Measurements from ENCODE around the gene BRDT.
"Not testable (repeated sequence)": the region's sequence is repeated elsewhere in the genome, so short reads cannot be mapped to it uniquely, and the experiment has no call there.

The BRDT gene

DNA sequence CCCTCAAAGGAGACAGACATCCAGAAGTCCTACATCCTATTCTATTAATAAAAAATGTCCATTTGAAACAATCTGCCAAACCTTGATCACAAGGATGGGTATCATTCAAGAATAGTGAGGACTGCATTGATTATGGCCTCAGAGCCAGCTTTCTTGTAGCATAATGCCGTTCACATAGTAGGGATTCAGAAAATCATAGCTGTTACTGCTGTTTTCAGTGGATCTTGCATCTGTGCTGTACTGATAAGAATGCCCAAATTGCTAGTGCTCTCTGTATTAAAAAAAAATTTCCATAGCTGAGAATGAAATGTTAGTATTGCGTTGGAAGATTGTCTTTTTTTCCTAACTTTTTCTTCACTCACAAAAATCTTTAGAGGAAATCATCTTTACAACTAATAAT, 19.1 kb downstream of the BRDT start:
- in situ Hi-C loops (cut with MboI; ENCODE audit: low pct_unique_long_range_greater_than_20kb, low sequenced_read_pairs), result no loop called here
- no peak for DNase-seq

DNA sequence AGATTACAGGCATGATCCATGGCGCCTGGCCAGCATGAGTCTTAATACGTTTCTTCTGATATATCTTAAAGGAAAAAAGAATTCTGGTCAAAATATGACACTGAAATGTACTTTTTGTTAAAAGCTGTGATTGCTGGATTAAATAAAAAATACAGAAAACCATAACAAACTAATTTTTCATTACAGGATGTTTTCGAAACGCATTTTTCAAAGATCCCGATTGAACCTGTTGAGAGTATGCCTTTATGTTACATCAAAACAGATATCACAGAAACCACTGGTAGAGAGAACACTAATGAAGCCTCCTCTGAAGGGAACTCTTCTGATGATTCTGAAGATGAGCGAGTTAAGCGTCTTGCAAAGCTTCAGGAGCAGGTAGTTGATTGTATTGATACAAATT, 30.2 kb downstream of the BRDT start:
- in situ Hi-C loops (cut with MboI; ENCODE audit: low pct_unique_long_range_greater_than_20kb, low sequenced_read_pairs), result loop anchor here (25.0 kb wide), 1 partner anchor 633 kb away; no protein-coding TSS in a partner anchor

DNA sequence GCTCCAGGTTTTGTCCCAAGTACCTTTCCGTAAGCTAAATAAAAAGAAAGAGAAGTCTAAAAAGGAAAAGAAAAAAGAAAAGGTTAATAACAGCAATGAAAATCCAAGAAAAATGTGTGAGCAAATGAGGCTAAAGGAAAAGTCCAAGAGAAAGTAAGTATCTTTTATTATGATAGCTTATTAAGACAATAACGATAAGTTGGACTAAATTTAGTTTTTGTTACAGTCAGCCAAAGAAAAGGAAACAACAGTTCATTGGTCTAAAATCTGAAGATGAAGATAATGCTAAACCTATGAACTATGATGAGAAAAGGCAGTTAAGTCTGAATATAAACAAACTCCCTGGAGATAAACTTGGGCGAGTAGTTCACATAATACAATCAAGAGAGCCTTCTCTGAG, 31.5 kb downstream of the BRDT start:
- DNase-seq, result no peak
- in situ Hi-C loops (cut with MboI; ENCODE audit: low pct_unique_long_range_greater_than_20kb, low sequenced_read_pairs), result loop anchor here (25.0 kb wide), 1 partner anchor 632 kb away; no protein-coding TSS in a partner anchor

More for the DNA sequence above, 30.2 kb downstream of the BRDT start:
- DNase-seq, result no peak

DNA sequence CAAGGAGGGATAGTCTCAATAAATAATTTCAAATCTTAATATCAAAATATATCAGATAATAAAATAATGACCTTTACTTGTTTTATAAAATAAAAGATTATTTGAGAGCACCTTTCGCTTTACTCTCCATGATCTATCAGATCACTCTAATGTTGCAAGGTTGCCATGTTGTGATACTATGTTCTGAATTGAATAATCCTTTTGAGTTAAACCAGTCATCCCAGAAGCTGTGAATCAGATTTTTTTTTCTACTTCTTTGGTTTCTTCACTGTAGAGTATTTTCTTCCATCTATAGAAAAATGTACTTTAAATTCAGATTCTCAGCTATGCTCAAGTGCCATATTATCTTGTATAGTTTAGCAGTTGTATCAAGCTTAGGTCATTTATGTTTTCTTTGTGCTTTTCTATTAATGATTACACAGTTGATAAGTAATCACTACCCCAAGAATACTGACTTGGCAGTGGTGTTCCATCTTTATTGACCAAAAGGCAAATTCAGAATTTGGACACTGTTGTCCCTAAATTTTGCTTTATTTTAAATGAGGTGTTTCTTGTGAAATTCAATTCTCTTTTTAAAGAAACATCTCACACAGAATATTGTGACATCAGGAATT, 32.9 kb downstream of the BRDT start:
- DNase-seq, result no peak
- in situ Hi-C loops (cut with MboI; ENCODE audit: low pct_unique_long_range_greater_than_20kb, low sequenced_read_pairs), result loop anchor here (25.0 kb wide), 1 partner anchor 630 kb away; no protein-coding TSS in a partner anchor

DNA sequence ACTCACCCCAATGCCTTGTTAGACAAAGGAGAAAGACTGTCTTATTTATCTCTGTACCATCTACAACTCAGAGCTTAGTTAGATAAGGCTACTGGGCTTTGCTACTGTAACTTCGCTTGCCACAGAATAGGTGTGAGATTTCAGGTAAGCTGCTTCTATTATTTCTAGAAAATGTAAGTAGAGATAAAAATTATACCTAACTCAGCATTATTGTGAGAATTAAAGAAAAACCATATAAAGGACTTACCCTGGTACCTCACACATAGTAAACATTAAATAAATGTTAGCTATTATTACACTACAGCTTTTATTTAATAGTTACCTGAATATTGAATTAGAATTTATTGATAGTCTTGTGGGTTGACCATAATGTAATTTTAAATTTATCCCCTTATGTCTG, 44.1 kb downstream of the BRDT start:
- in situ Hi-C loops (cut with MboI; ENCODE audit: low pct_unique_long_range_greater_than_20kb, low sequenced_read_pairs), result loop anchor here (25.0 kb wide), 1 partner anchor 619 kb away; no protein-coding TSS in a partner anchor
- no peak for DNase-seq

DNA sequence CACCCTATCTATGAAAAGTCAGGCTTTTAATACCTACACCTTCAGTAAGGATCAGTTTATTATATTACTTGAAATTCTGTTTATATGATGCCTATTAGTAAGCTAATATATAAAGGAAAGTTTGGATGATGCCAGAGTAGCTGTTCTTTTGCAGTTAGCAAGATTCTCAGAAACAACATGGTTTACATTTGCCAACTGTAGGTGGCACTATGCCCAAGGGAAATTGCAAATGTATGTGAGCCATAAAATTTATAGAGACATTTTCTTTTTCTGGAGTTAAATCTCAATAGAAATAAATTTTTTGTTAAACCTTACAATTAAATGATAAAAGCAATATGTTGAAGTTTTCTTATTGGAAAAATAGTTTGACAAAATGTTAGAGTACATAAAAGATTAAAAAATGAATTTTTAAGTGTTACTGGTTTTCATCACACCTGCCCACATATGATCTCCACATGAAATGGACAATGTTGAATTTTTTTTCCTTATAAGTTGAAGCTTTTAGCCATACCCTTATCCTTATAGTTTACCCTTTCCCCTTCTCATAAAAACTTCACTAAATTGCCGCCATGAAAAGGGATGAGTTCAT, 48.5 kb downstream of the BRDT start:
- DNase-seq, result peak; percentile 54
- in situ Hi-C loops (cut with MboI; ENCODE audit: low pct_unique_long_range_greater_than_20kb, low sequenced_read_pairs), result loop anchor here (25.0 kb wide), 1 partner anchor 615 kb away; no protein-coding TSS in a partner anchor

DNA sequence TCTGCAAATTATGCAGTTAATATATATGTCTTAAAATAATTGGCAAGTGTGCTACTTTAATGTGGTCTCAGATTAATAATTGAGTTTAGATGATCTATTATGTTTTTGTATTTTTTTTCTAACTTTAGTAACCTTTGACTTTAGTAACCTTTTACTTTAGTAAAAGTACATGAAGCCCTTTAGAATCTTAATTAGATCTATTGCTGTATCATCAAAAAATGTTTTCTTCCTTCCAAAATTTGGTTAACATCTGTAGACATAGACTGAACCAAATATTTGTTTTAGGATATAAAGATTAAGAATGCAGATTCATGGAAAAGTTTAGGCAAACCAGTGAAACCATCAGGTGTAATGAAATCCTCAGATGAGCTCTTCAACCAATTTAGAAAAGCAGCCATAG, 54.9 kb downstream of the BRDT start:
- in situ Hi-C loops (cut with MboI; ENCODE audit: low pct_unique_long_range_greater_than_20kb, low sequenced_read_pairs), result no loop called here
- no peak for DNase-seq

DNA sequence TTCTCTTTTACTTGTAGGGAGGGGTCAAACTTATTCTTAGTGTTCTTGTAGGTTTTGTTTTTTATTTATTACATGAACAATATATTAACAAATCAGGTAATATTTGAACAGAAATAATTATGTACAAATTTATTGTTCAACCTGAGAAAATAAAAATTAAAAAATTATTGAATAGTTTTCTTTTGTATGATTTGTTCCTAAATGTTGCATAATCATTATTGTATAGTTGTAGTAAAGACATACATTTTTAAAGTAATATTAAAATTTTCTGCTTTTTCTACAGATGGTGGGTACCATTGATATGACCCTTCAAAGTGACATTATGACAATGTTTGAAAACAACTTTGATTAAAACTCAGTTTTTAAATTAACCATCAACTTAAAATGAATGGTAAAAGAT, 64.7 kb downstream of the BRDT start:
- in situ Hi-C loops (cut with MboI; ENCODE audit: low pct_unique_long_range_greater_than_20kb, low sequenced_read_pairs), result no loop called here
- DNase-seq, result no peak

DNA sequence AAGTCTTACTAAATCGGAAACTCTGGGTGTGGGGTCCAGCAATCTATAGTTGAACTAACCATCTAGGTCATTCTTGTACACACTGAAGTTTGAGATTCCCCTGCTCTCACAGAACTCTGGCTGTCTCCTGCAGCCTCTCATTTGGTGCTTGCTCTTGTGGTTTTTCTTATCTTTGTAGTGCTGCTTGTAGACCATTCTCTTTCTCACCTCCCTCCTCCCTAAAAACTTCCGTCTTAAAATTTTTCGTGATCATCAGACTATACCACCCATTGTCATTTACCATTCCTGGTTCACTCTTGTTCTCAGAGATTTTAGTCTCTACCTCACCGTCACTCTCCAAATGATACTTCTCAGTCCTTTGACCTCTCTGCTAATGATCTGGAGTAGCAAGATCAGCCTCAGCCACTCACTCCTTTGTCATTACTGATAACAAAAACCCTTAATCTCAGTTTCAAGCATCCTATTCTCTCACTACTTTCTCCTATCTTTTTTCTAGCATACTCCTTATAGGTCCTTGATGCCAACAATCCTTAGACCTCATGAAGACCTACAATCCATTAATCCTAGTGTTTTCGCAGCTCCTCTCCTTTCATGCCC, 67.6 kb downstream of the BRDT start:
- DNase-seq, result peak; percentile 42
- in situ Hi-C loops (cut with MboI; ENCODE audit: low pct_unique_long_range_greater_than_20kb, low sequenced_read_pairs), result no loop called here

DNA sequence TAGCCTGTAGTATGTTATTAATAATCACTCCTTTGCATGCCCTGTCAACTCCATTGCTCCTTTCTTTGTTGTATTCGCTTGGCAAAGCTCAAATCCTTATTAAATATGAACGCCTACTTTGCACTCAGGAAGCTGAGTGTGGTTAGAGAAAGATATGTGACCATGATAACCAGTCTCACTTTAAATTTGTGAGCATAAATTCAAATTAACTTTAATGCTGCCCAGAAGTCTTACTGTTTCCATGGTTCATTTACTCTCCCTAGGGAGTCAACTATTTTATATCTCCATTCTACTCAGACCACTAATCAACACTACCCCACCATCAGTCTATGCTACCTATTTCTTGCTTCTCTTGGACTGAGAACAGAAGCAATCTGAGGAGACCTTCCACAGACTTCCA, 68.5 kb downstream of the BRDT start:
- in situ Hi-C loops (cut with MboI; ENCODE audit: low pct_unique_long_range_greater_than_20kb, low sequenced_read_pairs), result no loop called here
- DNase-seq, result no peak

DNA sequence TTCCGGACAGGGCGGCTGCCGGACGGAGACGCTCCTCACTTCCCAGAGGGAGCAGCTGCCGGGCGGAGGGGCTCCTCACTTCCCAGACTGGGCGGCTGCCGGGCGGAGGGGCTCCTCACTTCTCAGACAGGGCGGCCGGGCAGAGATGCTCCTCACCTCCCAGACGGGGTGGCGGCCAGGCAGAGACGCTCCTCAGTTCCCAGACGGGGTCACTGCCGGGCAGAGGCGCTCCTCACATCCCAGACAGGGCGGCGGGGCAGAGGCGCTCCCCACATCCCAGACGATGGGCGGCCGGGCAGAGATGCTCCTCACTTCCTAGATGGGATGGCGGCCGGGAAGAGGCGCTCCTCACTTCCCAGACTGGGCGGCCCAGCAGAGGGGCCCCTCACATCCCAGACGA, 76.8 kb downstream of the BRDT start:
- in situ Hi-C loops (cut with MboI; ENCODE audit: low pct_unique_long_range_greater_than_20kb, low sequenced_read_pairs); DNase-seq: not testable (repeated sequence)

DNA sequence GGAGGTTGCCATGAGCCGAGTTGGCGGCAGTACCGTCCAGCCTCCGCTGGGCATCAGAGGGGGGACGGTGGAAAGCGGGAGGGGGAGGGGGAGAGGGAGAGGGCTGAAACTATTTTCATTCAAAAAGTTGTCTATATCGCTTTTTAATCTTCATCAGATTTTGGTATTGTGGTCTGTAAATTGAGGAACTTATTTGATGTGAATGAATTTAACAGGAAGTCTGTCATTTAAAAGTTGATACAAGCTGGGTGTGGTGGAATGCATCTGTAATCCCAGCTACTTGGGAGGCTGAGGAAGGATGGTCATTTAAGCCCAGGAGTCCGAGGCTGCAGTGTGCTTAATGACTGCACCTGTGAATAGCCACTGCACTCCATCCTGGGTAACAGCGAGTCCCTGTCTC, 77.6 kb downstream of the BRDT start:
- in situ Hi-C loops (cut with MboI; ENCODE audit: low pct_unique_long_range_greater_than_20kb, low sequenced_read_pairs), result no loop called here
- DNase-seq, result peak; percentile 39

DNA sequence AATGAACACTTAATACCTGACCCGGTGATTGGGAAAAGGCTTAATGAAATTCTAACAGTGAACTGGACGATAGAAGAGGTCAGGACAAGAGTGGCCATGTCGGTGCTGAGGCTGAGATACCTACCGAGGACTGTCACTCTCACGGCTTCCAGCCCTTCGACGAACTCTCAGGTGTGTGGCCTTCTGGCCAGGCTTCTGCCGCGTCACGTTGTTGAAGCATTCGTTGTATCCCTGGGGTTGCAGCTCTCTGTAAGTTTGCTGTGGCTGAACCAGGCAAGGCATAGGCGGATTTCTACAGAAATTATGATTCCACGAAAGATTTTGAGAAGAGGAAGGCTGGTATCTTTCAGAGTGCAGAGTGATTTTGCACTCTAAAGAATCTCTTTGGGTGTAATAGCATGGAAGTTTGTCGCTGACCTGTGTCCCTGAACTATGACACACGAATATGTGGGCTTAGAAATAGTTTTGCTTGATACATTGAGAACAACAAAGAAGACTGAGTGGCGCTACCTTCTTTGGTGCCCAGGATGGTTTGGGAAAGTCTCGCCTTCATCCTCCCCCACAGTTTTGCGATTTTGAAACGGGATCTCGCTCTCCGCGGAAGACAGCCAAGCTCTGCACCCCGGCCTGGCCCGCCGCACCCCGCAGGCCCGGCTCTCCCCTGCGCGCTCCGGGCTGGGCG, 80.2 kb downstream of the BRDT start:
- in situ Hi-C loops (cut with MboI; ENCODE audit: low pct_unique_long_range_greater_than_20kb, low sequenced_read_pairs), result no loop called here
- DNase-seq, result peak; percentile 20

DNA sequence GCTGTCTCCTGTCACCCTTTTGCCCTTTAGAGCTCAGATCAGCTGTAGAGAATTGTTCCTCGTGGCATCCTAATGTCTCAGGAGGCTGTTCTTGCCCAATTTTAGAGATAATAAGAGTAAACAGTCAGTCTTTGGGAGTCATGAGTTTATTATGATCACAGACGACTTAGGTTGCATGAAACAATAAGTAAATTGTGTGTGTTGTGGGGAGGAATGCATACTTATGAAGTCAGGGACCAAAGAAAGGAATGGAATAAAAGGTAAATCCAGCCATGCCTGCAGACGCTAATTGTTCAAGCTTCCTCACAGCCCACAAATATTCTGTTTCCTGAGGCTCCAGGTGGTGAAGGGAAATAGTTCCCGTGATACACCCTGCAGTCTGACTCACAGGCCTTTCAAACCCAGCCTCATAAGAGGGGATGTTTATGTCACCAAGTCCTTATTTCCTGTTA, 81.5 kb downstream of the BRDT start:
- in situ Hi-C loops (cut with MboI; ENCODE audit: low pct_unique_long_range_greater_than_20kb, low sequenced_read_pairs), result no loop called here
- peak; percentile 62 for DNase-seq

DNA sequence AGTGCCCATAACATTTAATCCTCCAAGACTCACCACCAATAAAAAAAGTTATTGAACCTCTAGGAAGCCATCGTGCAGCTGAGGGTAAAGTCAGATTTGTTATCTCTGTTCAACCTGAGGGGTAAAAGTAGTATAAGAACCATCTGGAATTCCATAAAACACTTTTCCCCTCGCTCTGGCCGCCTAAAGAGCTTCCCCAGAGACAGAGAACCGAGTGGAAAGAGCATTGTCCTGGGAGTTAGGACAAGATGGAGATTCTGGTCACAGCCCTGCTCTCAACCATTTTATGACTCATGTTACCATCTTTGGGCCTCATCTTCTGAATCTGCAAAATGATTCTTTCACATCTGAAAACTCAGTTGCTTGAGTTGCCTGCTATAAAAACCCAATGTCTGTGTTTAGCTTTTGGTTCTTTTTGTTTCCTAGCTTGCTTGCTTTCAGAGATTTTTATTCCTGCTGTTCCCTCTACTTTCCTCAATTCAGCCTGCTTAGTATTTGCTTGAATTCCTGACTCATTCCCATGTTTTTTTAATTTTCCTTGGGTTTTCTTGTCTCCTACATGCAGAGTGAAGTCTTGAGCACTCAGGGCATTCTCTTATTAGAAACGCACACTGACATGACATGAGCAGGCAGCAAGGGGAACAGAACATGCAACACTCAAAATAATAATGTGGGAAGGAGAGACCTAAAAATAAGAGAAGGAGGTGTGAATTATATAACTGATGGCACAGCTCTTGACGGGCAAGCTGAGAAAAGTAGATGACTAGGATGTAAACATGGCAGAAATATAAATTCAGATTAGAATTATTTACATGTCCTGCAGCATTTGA, 82.3 kb downstream of the BRDT start:
- no peak for DNase-seq
- in situ Hi-C loops (cut with MboI; ENCODE audit: low pct_unique_long_range_greater_than_20kb, low sequenced_read_pairs), result no loop called here

DNA sequence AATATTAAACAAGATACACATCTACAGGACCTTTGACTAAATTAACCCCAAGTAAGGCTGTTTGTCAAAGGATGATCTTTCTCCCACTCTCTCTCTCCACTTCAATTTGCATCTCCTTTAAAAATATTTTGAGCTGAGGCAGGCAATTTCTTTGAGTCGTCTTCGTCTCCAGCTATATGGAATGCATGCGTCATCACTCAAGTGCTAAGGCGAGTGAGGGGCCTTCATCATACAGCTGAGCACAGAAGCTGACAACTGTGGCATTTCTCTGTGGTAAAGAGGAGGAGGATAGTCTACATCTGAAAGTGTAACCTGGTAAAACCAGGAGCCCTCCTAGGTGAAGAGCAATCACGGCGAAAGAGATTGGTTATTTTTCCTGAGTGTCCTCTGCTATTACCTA, 88.2 kb downstream of the BRDT start:
- DNase-seq, result no peak
- in situ Hi-C loops (cut with MboI; ENCODE audit: low pct_unique_long_range_greater_than_20kb, low sequenced_read_pairs), result no loop called here

DNA sequence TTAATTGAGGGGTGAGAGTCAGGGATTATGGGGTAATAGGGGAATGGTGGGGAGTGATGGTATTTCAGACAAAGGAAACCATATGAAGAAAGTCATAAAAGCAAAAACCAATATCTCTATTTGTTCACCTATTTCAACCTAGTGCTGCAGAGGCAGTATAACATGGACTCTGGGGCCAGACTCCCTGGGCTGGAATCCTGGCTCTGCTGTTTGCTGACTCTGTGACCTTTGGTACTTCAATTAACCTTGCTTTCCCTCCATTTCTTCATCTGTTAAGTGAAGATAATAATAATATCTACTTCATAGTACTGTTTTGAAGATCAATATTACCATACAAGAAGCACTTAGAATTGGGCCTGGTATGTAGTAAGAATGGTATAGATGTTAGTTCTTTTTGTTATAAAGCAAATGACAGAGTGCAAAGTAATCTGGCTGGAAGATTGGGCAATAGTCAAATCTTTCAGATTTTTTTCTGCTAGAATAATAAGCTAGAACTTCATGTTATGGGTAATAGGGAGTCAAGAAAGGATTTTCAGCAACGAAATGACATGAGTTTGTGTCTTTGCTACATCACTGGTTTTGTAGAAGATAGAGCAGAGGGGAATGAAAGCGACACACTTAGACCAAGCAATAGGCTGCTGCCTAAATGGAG, 89.6 kb downstream of the BRDT start:
- in situ Hi-C loops (cut with MboI; ENCODE audit: low pct_unique_long_range_greater_than_20kb, low sequenced_read_pairs), result no loop called here

DNA sequence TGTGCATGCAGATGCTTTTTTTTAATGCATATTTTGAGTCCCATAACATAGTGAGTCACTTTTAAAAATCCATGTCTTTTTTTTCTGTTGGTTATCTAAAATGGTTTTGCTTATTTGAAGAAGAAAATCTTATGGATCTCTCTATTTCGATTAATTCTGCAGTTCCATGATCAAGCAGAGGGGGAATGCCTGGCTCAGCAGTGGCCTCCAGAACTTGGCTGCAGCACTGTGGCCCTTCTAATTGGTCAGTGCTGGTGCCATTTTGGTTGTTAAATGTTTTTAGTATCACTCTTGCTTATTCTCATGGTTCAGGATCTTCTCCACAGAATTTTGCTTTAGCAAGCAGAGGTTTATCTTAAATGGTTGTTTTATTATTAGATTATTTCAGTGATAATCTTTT, 91.8 kb downstream of the BRDT start:
- DNase-seq, result no peak
- in situ Hi-C loops (cut with MboI; ENCODE audit: low pct_unique_long_range_greater_than_20kb, low sequenced_read_pairs), result no loop called here

More for the DNA sequence above, 89.6 kb downstream of the BRDT start:
- no peak for DNase-seq

DNA sequence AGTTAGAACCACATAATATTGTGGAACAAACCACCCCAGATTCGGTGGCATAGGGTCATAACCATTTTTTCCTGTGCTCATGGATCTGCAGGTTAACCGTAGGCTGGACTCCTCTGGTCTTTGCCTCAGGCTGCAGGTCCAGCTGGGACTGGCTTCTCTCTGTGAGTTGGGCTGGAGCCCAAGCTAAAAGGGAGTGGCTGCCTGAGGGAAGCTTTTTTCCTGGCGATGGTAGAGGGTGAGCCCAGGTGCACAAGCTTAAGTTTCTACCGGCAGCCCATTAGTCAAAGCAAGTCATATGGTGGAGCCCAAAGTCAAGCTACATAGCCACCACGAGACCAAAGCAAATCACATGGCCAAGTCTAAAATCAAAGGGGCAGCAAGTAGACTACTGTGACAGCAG, 94.4 kb downstream of the BRDT start:
- no peak for DNase-seq
- in situ Hi-C loops (cut with MboI; ENCODE audit: low pct_unique_long_range_greater_than_20kb, low sequenced_read_pairs), result no loop called here

All from KBM-7 (cell line).